OCI-LY1 (cell line): ENCODE results near the gene SAMD5.

ENCODE experiments used
- H2AFZ ChIP-seq: fragments of 200-600 bp; sonication (generic), shearing (Covaris generic); 2 replicates; pipeline ENCODE4 v1.6.0; 2014; ENCODE audit warnings: antibody characterized with exemption, mild to moderate bottlenecking, low read length
- H3F3A ChIP-seq: fragments of 200-600 bp; sonication (generic), shearing (Covaris generic); 2 replicates; pipeline ENCODE4 v1.6.0; 2014; ENCODE audit warnings: mild to moderate bottlenecking, antibody characterized with exemption, low read length, moderate library complexity; ENCODE audit not compliant: insufficient read depth
- H3K27ac ChIP-seq: fragments of 200-600 bp; sonication (generic); 2 replicates; pipeline ENCODE4 v1.5.1; 2014; ENCODE audit warnings: low read length, mixed run types, mild to moderate bottlenecking, low read depth; ENCODE audit not compliant: poor library complexity, severe bottlenecking
- H3K27me3 ChIP-seq: fragments of 200-600 bp; sonication (generic); 2 replicates; pipeline ENCODE4 v1.6.0; 2014; ENCODE audit warnings: antibody characterized with exemption, mild to moderate bottlenecking, low read length, moderate library complexity; ENCODE audit not compliant: insufficient read depth
- H3K36me3 ChIP-seq: fragments of 200-600 bp; sonication (generic); 2 replicates; pipeline ENCODE4 v1.6.1; 2014; ENCODE audit warnings: mild to moderate bottlenecking, antibody characterized with exemption, low read length, moderate library complexity, mixed read lengths; ENCODE audit not compliant: insufficient read depth
- H3K4me1 ChIP-seq: fragments of 200-600 bp; sonication (generic); 2 replicates; pipeline ENCODE4 v1.5.1; 2014; ENCODE audit warnings: mild to moderate bottlenecking, low read length, moderate library complexity; ENCODE audit not compliant: insufficient read depth, severe bottlenecking
- H3K4me2 ChIP-seq: fragments of 200-600 bp; sonication (generic), shearing (Covaris generic); 2 replicates; pipeline ENCODE4 v1.6.1; 2014; ENCODE audit warnings: low read length
- H3K4me3 ChIP-seq: fragments of 200-600 bp; sonication (generic); 2 replicates; pipeline ENCODE4 v1.5.1; 2014; ENCODE audit warnings: low read length, low read depth, mild to moderate bottlenecking, mixed read lengths; ENCODE audit not compliant: poor library complexity, severe bottlenecking
- H3K79me2 ChIP-seq: fragments of 200-600 bp; shearing (Covaris generic); 2 replicates; pipeline ENCODE4 v1.6.1; 2016; ENCODE audit warnings: mixed run types, low read length, mixed read lengths; ENCODE audit not compliant: insufficient read depth
- H3K9ac ChIP-seq: fragments of 200-600 bp; sonication (generic), shearing (Covaris generic); 2 replicates; pipeline ENCODE4 v1.6.1; 2014; ENCODE audit warnings: mild to moderate bottlenecking, low read length, mixed read lengths
- H3K9me2 ChIP-seq: fragments of 200-600 bp; sonication (generic), shearing (Covaris generic); 2 replicates; pipeline ENCODE4 v1.6.1; 2014; ENCODE audit warnings: low read depth, mild to moderate bottlenecking, low read length, mixed read lengths
- H3K9me3 ChIP-seq: fragments of 200-600 bp; shearing (Covaris generic); 2 replicates; pipeline ENCODE4 v1.6.1; 2014; ENCODE audit warnings: low read length, mixed read lengths
- H4K20me1 ChIP-seq: fragments of 200-600 bp; sonication (generic), shearing (Covaris generic); 2 replicates; pipeline ENCODE4 v1.6.0; 2016; ENCODE audit warnings: mild to moderate bottlenecking, low read length; ENCODE audit not compliant: insufficient read depth
- CTCF ChIP-seq: fragments of 200-600 bp; sonication (generic), shearing (Covaris generic); IDR thresholded peaks from 2 replicates; pipeline ENCODE4 v1.5.1; 2017; ENCODE audit warnings: mild to moderate bottlenecking, antibody characterized with exemption, low read length, moderate library complexity, mixed read lengths
- EZH2 ChIP-seq: fragments of 200-600 bp; sonication (generic), shearing (Covaris generic); IDR thresholded peaks from 2 replicates; pipeline ENCODE4 v1.8.0; 2017; ENCODE audit warnings: borderline replicate concordance, mixed run types, mild to moderate bottlenecking, antibody characterized with exemption, low read length, moderate library complexity, mixed read lengths

The SAMD5 gene

GRCh38 chr6:147560670-147561069, 52.2 kb downstream of the SAMD5 start:
- Histone ChIP-seq H3K9me3 (no peaks in the 10 kb centered on the region), H3F3A (no peaks in the 10 kb centered on the region), H3K4me2 (no peak overlapping the region), H4K20me1 (no peaks in the 10 kb centered on the region), H3K27me3 (no peaks in the 10 kb centered on the region), H3K79me2 (no peaks in the 10 kb centered on the region), H3K4me3 (no peak overlapping the region), H3K9ac (no peak overlapping the region), H2AFZ (no peak overlapping the region), H3K36me3 (no peaks in the 10 kb centered on the region), H3K27ac (no peak overlapping the region), H3K9me2 (no peaks in the 10 kb centered on the region), H3K4me1 (no peaks in the 10 kb centered on the region)
- TF ChIP-seq EZH2, result no peak
- TF ChIP-seq CTCF, result no peak

DNA sequence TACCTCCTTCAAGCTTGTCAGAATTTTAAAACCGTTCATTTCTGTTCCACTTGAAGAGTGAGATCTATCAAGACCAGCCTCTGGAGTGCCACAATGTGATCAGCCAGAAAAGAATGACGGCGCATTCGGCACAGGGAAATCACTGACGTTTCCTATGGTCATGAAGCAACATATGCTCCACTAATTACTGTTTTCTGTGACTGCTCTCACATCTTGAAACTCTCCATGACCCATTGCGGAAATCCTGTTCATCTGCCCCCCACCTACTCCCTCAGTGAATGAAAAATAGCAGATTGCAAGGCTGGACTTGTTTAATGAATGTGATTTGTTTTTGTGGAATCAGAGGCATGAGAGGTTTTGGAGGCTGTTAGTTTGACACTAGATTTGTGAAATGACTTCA, 53.2 kb downstream of the SAMD5 start:
- Histone ChIP-seq H4K20me1 (no peaks in the 10 kb centered on the region), H3F3A (no peaks in the 10 kb centered on the region), H3K27ac (no peak overlapping the region), H2AFZ (no peak overlapping the region), H3K27me3 (no peaks in the 10 kb centered on the region), H3K9me2 (no peaks in the 10 kb centered on the region), H3K4me1 (no peaks in the 10 kb centered on the region), H3K9ac (no peak overlapping the region), H3K36me3 (no peaks in the 10 kb centered on the region), H3K4me2 (no peak overlapping the region), H3K9me3 (no peaks in the 10 kb centered on the region), H3K4me3 (no peak overlapping the region), H3K79me2 (no peaks in the 10 kb centered on the region)
- TF ChIP-seq CTCF (no peak), EZH2 (no peak)

GRCh38 chr6:147563472-147563871, 55.0 kb downstream of the SAMD5 start:
- Histone ChIP-seq H3F3A (no peaks in the 10 kb centered on the region), H3K27me3 (no peaks in the 10 kb centered on the region)
- TF ChIP-seq EZH2 (no peak), CTCF (no peak)

More at GRCh38 chr6:147563472-147563871, 55.0 kb downstream of the SAMD5 start:
- H3K79me2 ChIP-seq, result no peaks in the 10 kb centered on the region
- H3K9me3 ChIP-seq, result no peaks in the 10 kb centered on the region
- H3K27ac ChIP-seq, result no peak overlapping the region
- no peak overlapping the region for H3K4me3 ChIP-seq
- H3K9ac ChIP-seq, result no peak overlapping the region
- no peaks in the 10 kb centered on the region for H3K36me3 ChIP-seq
- H3K9me2 ChIP-seq, result no peaks in the 10 kb centered on the region
- H2AFZ ChIP-seq, result no peak overlapping the region
- no peak overlapping the region for H3K4me2 ChIP-seq
- no peaks in the 10 kb centered on the region for H4K20me1 ChIP-seq
- H3K4me1 ChIP-seq, result no peaks in the 10 kb centered on the region
